Cardiac muscle cell (in vitro differentiated cells and primary cell): ENCODE results near the gene TRMT61A. TPM values are rescaled to one million over a fixed set of nuclear protein-coding genes. Genes with fewer than 3 reads are reported as not detected.

Experiments used
- DNase-seq, 2 donors: peaks; one replicate each; pipeline versions ENCODE4 v3.0.0 to v3.0.0-alpha.2; 2010 to 2017; ENCODE audit warnings: low read depth in 1 of 2, low spot score in 1 of 2
- H3K27ac ChIP-seq: fragments of 200-600 bp; sonication (generic); 2 replicates; pipeline ENCODE4 v1.5.1; 2016
- H3K27me3 ChIP-seq: fragments of 200-600 bp; sonication (generic); 2 replicates; pipeline ENCODE4 v1.6.0; 2016; ENCODE audit warnings: control low read depth
- H3K36me3 ChIP-seq: fragments of 200-600 bp; sonication (generic); 2 replicates; pipeline ENCODE4 v1.5.1; 2016; ENCODE audit warnings: control low read depth
- H3K4me1 ChIP-seq: fragments of 200-600 bp; sonication (generic); 2 replicates; pipeline ENCODE4 v1.8.1; 2017; ENCODE audit warnings: low read depth, mild to moderate bottlenecking, mixed run types
- H3K4me3 ChIP-seq: fragments of 200-600 bp; sonication (generic); 2 replicates; pipeline ENCODE4 v1.5.1; 2016; ENCODE audit warnings: mild to moderate bottlenecking
- H3K9me3 ChIP-seq: fragments of 200-600 bp; sonication (generic); 2 replicates; pipeline ENCODE4 v1.5.1; 2017; ENCODE audit warnings: low read depth, mild to moderate bottlenecking, control low read depth
- polyA plus RNA-seq: library from polyadenylated mRNA; unstranded; fragments of >200 nt; fragmentation: Nextera tagmentation; extraction: Ambion mirVana; gene quantifications from 2 replicates; pipeline ENCODE4 v1.2.1, GENCODE V29; 2016
- total RNA-seq: library from RNA; depleted of rRNA; stranded (reverse); fragments of >200 nt; gene quantifications from 2 replicates; pipeline ENCODE4 v1.2.3, GENCODE V29; 2016
- TF ChIP-seq, protein P1 (sequence below): IDR thresholded peaks from 2 replicates; pipeline ENCODE4 v1.5.1; 2012; ENCODE audit warnings: low read depth, mild to moderate bottlenecking, low read length

TRMT61A gene
- total and polyA plus RNA-seq, 2 experiments from 2014 or later, result 7.4 to 7.5 TPM

DNA sequence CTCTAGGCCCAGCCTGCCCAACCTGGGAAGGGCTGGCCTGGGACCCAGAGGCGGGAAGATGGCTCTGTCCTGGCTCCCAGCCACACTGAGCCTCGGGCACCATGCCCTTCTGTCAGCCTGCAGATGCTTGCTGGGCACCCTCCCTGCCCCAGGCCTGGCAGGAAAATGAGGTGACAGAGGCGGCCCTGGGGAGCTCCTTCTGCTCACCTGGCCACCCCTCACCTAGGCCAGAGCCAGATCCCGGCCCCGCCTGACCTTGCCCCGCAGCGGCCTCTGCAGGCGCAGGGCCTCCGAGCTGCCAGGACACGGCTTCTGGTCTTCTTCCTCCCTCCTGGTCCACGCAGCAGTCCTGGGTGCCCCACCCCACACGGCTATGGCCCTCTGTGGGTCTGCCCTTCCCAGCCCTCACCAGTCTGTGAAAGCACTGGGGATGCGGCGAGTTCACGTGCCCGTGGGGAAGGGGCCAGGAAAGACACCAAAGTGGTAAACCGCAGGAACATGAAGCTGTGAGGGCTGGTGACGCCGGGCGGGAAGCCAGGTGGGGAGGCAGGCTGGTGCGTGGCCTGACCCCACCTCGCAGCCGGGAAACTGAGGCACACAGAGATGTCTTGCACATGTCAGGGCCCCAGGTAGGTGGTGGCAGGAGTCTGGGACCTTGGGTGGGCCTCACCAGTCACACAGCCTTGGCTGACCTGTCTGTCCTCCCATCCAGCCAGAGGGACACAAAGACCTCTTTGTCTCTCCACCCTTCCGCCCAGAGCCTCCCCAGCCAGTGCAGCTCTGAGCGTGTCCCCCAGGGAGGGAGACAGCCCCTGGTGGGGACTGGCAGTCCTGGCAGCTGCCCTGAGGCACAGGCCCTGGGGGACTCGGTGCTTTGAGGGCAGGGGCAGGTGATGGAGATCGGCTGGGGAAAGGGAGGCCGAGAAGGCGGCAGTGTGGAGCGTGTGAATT is 20.6 kb downstream of the TRMT61A start:
- Histone ChIP-seq H3K27me3 (no peaks in the 10 kb centered on the region), H3K4me1 (peaks cover under 1% of the 10 kb centered on the region), H3K9me3 (no peaks in the 10 kb centered on the region), H3K4me3 (no peak overlapping the region), H3K36me3 (no peaks in the 10 kb centered on the region), H3K27ac (no peak overlapping the region)
- DNase-seq, result no peak
- TF ChIP-seq, protein P1, sequence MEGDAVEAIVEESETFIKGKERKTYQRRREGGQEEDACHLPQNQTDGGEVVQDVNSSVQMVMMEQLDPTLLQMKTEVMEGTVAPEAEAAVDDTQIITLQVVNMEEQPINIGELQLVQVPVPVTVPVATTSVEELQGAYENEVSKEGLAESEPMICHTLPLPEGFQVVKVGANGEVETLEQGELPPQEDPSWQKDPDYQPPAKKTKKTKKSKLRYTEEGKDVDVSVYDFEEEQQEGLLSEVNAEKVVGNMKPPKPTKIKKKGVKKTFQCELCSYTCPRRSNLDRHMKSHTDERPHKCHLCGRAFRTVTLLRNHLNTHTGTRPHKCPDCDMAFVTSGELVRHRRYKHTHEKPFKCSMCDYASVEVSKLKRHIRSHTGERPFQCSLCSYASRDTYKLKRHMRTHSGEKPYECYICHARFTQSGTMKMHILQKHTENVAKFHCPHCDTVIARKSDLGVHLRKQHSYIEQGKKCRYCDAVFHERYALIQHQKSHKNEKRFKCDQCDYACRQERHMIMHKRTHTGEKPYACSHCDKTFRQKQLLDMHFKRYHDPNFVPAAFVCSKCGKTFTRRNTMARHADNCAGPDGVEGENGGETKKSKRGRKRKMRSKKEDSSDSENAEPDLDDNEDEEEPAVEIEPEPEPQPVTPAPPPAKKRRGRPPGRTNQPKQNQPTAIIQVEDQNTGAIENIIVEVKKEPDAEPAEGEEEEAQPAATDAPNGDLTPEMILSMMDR, result no peak

- TF ChIP-seq, protein P1, result no peak
- peaks cover 8% of the 10 kb centered on the region for H3K4me1 ChIP-seq
- H3K27ac ChIP-seq, result no peak overlapping the region
- no peaks in the 10 kb centered on the region for H3K27me3 ChIP-seq
- H3K4me3 ChIP-seq, result no peak overlapping the region
- no peak for DNase-seq
- H3K9me3 ChIP-seq, result no peaks in the 10 kb centered on the region
- no peaks in the 10 kb centered on the region for H3K36me3 ChIP-seq
Observed at GRCh38 chr14:103550451-103551337, 21.7 kb downstream of the TRMT61A start.

DNA sequence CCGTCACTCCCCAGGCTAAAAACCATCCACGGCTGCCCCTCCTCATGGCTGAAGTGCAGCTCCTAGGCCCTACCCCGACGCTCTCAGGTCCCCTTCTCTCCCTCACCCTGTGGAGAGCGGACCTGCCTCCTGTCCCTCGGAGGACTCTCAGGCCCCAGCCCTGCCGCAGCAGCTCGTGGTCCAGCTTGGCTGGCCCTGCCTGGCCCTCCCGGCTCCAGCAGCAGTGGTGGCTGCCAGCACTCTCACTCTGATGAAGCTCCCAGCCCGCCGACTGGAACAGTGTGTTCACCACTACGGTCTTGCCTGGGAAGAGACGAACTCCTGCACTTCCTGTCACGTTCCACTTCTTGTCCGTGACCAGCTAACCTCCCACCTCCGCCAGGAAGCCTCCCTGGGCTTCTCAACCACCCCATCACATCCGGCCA is 22.4 kb downstream of the TRMT61A start:
- Histone ChIP-seq H3K4me3 (no peak overlapping the region), H3K27me3 (no peaks in the 10 kb centered on the region), H3K36me3 (no peaks in the 10 kb centered on the region), H3K4me1 (peaks cover 12% of the 10 kb centered on the region), H3K27ac (no peak overlapping the region), H3K9me3 (no peaks in the 10 kb centered on the region)
- TF ChIP-seq, protein P1, result no peak
- peak in 1 of 2 donors; percentile 23 for DNase-seq

DNA sequence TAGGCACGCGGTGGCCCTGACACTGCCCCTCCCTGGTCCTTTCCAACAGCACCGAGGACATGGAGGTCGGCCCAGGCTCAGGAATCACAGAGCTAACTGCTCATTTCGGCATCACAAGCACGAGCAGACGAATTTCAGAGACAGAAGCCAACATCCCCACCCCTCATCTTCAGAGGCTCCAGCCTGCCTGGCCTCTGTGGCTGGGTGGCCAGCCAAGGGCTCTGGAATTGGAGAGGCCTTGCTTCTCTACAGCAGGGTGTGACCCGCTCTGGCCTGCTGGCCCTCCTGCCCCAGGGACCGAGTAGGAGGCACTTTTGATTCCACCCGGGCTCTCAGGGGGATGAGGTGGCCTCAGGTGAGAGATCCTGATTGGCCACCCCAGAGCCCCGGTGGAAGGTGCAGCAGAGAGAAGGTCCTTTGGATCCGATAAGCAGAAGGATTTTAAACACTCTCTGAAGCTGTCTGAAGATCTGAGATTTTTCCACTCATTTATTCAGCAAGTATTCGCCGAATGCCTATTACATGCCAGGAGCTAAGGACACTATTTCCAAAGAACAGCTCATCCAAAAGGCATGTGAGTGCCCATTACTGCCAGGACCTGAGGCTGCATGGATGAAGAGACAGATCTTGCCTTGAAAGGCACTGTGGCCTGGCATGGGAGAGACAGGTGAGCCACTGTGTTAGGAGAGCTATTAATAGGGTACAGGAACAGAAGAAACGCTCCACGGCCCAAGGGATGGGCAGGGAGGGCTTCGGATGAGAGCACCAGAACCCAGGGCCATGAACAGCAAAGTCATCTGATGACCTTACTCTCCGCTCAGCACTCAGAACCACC is 23.2 kb downstream of the TRMT61A start:
- Histone ChIP-seq H3K36me3 (no peaks in the 10 kb centered on the region), H3K9me3 (no peaks in the 10 kb centered on the region), H3K27me3 (no peaks in the 10 kb centered on the region), H3K4me3 (no peak overlapping the region), H3K27ac (no peak overlapping the region), H3K4me1 (peaks cover 18% of the 10 kb centered on the region)
- TF ChIP-seq, protein P1, result no peak
- DNase-seq, result peak in 1 of 2 donors; percentile 33

GRCh38 chr14:103552846-103553210 is 23.8 kb downstream of the TRMT61A start:
- no peaks in the 10 kb centered on the region for H3K27me3 ChIP-seq
- H3K36me3 ChIP-seq, result no peaks in the 10 kb centered on the region
- TF ChIP-seq, protein P1, result no peak
- no peak overlapping the region for H3K4me3 ChIP-seq
- H3K9me3 ChIP-seq, result no peaks in the 10 kb centered on the region
- no peak for DNase-seq
- no peak overlapping the region for H3K27ac ChIP-seq
- H3K4me1 ChIP-seq, result peaks cover 18% of the 10 kb centered on the region
